GM21737 (cell line): ENCODE measurements around the gene ATAD3C.
"Not testable (repeated sequence)": the region's sequence is repeated elsewhere in the genome, so short reads cannot be mapped to it uniquely, and the experiment has no call there.

Source experiments
- ATAC-seq: cut with Tn5 transposase; IDR thresholded peaks from one replicate; pipeline ENCODE4 v1.9.1; 2021; ENCODE audit warnings: mild to moderate bottlenecking, moderate library complexity; ENCODE audit not compliant: unreplicated experiment

Gene ATAD3C

DNA sequence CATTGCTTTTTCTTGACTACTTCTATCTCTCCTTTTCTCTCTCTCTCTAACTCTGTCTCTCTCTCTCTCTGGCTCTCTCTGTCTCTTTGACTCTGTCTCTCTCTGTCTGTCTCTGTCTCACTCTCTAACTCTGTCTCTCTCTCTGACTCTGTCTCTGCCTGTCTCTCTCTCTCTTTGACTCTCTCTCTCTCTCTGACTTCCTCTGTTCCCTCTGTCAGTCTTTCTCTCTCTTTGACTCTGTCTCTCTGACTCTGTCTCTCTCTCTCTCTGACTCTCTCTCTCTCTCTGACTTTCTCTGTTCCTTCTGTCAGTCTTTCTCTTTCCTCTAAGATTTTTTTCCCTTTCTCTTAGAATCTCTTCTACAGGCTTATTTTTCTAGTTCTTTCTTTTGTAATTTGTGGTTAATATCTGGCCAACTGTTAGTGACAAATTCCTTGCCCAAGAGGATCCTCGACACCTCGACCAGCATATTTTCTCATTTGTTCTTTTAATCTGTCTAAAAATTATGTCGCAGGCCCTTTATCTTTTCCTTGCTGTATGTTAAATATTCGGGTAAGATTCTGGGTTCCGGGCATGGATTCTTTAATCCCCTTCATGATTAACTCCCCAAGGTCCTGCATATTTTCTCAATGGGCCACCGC, at the start of gene ATAD3C:
ATAD3C (plus strand) TSS at position 591 of the 641 bp plus-strand sequence. CDS start 995 bp downstream, outside the sequence.
- ATAC-seq = no peak

DNA sequence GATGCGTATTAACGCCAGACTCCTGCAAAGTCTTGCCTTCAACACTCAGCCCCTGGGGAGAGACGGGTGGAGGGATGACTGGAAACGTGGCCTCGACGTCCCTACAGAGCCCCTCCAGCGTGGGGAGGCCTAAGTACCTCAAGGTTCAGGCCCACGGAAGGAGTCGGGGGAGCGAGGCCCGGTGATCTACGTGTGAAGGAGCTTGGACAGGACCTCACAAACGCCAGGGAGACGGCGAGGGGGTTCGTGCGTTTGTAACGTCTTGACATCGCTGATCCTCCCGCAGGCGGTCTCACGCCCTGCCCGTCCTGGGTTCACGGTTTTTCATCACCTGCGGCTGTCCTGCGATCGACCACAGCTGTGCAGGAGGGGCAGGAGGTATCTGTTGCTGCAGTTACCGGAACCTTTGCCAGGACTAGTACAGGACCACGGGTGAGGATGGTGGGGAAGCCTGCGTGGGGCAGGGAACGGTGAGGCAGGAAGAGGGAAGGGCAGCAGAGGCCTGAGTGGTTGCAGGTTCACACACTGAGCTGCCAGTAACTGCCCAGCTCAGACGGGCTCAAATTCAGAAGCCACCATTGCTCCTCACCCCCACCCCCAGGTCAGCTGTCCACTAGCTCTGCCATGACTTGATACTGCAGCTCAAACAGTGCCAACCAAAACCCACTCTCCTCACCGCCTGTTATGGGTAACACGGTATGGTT, 49.5 kb upstream of the ATAD3C start:
- no peak for ATAC-seq

- no peak for ATAC-seq
These were observed 48.7 kb upstream of the ATAD3C start for GRCh38 chr1:1400576-1401456.

DNA sequence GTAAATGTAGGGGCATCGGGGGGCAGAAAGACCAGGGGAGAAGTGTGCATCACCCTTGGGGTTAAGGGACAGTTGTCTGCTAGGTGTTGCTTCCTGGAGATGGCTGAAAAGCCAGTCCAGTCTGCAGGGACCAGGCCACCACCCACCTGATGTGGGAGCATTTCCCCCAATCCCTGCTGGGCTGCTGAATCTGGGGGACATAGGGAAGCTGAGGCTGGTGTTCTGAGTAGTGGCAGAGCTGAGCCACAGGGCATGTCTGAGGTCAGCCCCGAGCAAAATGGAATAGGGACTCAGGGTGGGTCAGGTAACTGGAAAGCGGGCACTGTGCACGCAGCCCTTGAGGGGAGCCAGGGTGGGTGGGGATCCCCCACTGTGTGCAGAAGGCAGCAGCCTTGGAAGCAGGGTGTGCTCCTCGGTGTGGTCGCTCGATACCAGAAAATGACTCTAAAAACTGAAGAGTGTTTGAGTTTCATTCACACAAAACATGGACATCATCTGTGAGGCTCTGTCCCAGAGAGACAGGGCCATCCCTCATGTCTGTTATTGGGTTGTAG, 48.0 kb upstream of the ATAD3C start:
- no peak for ATAC-seq

GRCh38 chr1:1402072-1402900, 47.2 kb upstream of the ATAD3C start:
- no peak for ATAC-seq

- not testable (repeated sequence) for ATAC-seq
These were observed 46.5 kb upstream of the ATAD3C start for GRCh38 chr1:1402901-1403392.

DNA sequence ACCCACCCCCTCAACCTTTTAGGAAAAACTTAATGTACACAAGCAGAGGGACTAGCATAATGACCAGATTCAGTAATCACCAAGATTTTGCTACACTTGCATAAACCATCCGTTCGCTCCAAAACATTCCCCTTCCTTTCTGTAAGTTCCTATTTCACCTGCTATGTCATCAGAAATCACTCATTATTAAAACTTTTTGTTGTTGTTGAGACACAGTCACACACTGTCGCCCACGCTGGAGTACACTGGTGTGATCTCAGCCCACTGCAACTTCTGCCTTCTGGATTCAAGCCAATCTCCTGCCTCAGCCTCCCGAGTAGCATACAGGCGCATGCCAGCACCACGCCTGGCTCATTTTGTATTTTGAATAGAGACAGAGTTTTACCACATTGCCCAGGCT, 45.8 kb upstream of the ATAD3C start:
- no peak for ATAC-seq

DNA sequence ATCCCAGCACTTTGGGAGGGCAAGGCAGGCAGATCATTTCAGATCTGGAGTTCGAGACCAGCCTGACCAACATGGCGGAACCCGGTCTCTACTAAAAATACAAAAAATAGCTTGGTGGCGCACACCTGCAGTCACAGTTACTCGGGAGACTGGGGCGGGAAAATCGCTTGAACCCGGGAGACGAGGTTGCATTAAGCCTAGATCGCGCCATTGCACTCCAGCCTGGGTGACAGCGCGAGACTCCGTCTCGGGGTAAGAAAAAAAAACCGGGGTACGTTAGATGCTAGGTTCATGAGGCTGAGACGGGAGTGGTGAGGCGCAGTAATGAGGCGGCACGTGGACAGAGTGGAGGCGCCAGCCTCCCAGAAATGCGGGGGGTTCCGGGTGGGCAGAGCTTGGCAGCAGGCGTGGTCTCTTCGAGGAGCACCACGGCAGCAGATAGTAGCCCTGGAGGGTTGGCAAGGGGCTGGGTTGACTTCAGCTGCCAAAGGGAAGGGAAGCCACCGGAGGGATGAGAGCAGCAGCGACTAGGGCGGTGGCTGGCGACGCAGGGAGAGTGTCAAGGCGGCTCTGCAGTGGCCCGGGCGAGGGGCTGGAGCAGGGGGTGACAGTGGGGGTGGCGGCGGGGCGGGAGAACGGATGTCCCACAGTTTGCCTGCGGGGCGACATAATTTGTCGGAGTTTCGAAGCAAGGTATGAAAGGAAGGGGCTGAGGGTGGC, 43.2 kb upstream of the ATAD3C start:
- ATAC-seq = no peak

DNA sequence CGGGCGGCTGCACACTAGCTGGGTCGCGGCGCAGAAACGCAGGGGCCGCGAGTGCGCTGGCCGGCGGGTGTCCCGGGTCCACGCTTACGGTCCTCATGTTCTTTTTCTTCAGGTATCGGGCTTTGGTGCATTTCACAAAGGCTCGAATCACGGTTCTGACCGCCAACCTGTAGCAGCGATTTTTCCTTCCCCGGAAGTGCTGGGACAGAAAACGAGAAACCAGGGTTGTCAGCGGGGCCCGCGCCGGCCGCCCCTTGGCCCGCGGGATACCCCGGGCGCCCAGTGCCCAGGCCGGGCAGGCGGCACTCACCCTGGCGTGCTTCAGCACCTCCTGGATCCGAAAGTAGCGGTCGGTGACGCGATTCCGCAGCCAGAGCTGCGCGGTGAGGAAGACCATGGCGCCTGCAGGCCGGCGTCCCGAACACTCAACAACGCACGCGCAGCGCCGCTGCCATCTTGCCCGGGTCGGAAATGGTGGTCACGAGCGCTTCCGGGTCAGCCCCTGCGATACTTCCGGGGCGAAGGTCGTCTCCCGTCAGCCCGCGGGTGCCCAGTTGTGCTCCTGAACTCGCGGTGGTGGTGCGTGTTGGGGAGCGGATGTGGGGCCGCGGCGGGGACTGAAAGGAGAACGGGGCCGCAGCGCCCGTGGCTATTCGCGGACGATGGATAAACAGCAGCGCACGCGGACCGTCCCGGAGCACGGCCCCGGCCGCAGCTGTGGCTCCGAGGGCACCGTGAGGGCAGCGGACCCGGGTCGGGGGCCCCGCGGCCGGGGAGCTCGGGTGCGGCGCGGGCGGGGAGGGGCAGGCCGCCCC, 42.5 kb upstream of the ATAD3C start, which contains the start of gene MRPL20:
MRPL20 (minus strand) TSS at position 473 of the 815 bp plus-strand sequence; CDS start at position 397, 76 bp downstream.
- ATAC-seq = peak; percentile 77

GRCh38 chr1:1407636-1408318, 41.7 kb upstream of the ATAD3C start:
- peak; percentile 15 for ATAC-seq

DNA sequence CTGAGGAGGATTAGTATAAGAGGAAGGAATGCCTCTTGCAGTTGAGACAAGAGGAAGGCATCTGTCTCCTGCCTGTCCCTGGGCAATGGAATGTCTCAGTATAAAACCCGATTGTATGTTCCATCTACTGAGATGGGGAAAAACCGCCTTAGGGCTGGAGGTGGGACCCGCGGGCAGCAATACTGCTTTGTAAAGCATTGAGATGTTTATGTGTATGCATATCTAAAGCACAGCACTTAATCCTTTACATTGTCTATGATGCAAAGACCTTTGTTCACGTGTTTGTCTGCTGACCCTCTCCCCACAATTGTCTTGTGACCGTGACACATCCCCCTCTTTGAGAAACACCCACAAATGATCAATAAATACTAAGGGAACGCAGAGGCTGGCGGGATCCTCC, 39.3 kb upstream of the ATAD3C start:
- not testable (repeated sequence) for ATAC-seq

GRCh38 chr1:1411626-1412025, 37.9 kb upstream of the ATAD3C start:
- ATAC-seq = no peak

- not testable (repeated sequence) for ATAC-seq
These were observed 37.1 kb upstream of the ATAD3C start for GRCh38 chr1:1412311-1412902.

DNA sequence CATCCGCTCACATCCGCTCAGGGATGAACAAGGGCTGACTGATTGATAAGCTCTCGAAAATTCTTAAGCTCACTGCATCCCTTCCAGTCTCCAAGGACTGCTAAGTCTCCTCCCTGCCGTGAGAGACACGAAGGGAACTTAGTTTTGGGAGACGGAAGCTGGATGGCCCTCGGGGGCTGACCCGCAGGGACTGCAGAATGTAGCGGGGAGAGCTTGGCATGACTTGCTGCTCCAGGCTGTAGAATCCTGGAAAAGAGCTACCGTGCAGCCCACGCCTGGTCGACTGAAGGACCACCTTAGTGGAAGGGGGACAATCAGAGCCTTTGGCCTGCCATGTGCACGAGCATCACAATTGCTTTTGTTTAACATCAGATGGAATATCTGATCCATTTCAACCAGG, 33.7 kb upstream of the ATAD3C start:
- ATAC-seq = no peak

DNA sequence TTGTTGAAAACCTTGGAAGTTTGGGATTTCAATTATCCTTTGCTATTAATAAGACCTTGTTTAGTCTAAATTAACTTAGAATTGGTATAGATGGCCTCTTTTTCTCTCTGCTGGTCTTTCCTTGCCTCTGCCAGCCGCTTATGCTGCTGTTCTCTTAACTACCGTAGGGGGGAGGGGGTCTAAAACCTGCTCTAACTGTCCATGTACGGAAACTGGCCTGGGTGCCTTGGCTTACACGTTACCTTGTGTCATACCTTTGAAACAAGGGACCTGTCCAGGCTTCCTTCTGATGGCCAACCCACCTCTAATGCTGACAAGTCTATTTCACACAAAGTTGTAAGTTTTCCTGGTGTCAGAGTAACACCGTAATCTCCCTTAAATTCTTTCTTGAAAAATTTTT, 32.1 kb upstream of the ATAD3C start:
- ATAC-seq = not testable (repeated sequence)

DNA sequence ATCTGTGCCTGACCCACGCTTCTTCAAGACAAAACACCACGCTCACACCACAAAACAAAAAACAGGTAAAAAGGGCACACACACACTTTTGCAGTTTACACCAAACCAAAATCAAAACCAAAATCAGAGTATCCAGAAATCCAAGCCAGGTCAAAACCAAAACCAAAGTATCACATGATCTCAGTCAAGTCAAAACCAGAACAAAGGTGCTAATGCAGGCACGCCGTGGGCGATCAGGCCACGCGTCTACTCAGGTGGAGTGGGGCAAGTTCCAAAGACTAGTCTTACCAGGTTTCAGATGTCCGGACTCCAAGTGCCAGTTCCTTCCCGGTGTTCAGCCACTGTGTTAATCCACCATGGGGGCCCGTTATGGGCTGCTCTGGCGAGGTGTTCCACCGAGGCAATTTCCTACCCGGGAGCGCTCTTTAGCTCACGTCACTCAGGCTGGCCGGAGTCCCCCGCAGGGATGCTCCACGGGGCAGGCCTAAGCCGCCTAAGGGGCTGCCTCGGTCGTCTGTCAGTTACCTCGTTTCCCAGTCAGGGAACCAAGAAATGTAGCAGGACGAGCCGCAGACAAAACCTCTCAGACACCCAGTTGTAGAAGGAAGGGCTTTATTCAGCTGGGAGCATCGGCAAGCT, 31.5 kb upstream of the ATAD3C start:
- ATAC-seq = not testable (repeated sequence)
